Activated T-helper 17 cell treated with anti-CD3 and anti-CD28 coated beads, Interleukin-2, amount 50 U/mL, for 72 hours (primary cell): Measurements from ENCODE around the gene MAPK6. TPM values are rescaled to one million over a fixed set of nuclear protein-coding genes. Genes with fewer than 3 reads are reported as not detected.
"Not testable (repeated sequence)": the region's sequence is repeated elsewhere in the genome, so short reads cannot be mapped to it uniquely, and the experiment has no call there.

Experiments used
- ATAC-seq: fragments of 150-1000 bp; cut with Tn5 transposase; replicated peaks from 2 replicates; pipeline ENCODE4 v1.10.0; 2021; ENCODE audit warnings: mild to moderate bottlenecking, moderate library complexity
- H3K27ac Mint-ChIP-seq: one replicate; pipeline ENCODE4 v1.8.0; 2022; ENCODE audit warnings: mixed read lengths
- H3K27me3 Mint-ChIP-seq: one replicate; pipeline ENCODE4 v1.8.0; 2022; ENCODE audit warnings: mixed read lengths
- H3K36me3 Mint-ChIP-seq: one replicate; pipeline ENCODE4 v1.8.0; 2022; ENCODE audit warnings: low read depth, mild to moderate bottlenecking, mixed read lengths
- H3K4me1 Mint-ChIP-seq: one replicate; pipeline ENCODE4 v1.8.0; 2022; ENCODE audit warnings: mixed read lengths
- H3K4me3 Mint-ChIP-seq: one replicate; pipeline ENCODE4 v1.8.0; 2022; ENCODE audit warnings: mild to moderate bottlenecking, mixed read lengths
- H3K9me3 Mint-ChIP-seq: one replicate; pipeline ENCODE4 v1.8.0; 2022; ENCODE audit warnings: mixed read lengths
- total RNA-seq, 2 donors: library from RNA; stranded (reverse); gene quantifications; one replicate each; pipeline ENCODE4 v1.2.3, GENCODE V29; 2022

MAPK6 gene
- total RNA-seq, 2 donors from 2014 or later = 36.5 to 62.3 TPM

DNA sequence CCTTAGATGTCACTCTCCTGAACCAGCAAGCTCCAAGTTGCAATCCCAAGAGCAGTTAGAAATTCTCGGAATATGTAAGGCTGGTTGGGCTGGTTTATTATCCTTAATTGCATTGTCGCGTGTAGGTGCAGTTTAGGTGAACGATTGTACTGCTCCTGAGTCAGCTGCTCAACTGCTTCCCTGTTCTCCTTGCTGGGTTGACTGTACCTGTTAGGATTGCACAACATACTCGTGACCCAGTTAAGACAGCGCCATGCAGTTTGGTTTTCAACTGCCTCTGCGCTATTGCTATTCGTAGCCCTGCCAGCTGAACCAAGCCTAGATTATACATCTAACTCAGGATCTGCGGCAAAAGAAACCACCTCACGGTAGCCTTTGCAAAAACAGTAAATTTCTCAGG lies 52.6 kb downstream of the MAPK6 start:
- H3K4me1 Mint-ChIP-seq = peaks cover 15% of the 10 kb centered on the region
- peaks cover 2% of the 10 kb centered on the region for H3K36me3 Mint-ChIP-seq
- H3K27ac Mint-ChIP-seq = no peak overlapping the region
- H3K9me3 Mint-ChIP-seq = no peaks in the 10 kb centered on the region
- no peaks in the 10 kb centered on the region for H3K27me3 Mint-ChIP-seq
- no peak for ATAC-seq
- no peak overlapping the region for H3K4me3 Mint-ChIP-seq

DNA sequence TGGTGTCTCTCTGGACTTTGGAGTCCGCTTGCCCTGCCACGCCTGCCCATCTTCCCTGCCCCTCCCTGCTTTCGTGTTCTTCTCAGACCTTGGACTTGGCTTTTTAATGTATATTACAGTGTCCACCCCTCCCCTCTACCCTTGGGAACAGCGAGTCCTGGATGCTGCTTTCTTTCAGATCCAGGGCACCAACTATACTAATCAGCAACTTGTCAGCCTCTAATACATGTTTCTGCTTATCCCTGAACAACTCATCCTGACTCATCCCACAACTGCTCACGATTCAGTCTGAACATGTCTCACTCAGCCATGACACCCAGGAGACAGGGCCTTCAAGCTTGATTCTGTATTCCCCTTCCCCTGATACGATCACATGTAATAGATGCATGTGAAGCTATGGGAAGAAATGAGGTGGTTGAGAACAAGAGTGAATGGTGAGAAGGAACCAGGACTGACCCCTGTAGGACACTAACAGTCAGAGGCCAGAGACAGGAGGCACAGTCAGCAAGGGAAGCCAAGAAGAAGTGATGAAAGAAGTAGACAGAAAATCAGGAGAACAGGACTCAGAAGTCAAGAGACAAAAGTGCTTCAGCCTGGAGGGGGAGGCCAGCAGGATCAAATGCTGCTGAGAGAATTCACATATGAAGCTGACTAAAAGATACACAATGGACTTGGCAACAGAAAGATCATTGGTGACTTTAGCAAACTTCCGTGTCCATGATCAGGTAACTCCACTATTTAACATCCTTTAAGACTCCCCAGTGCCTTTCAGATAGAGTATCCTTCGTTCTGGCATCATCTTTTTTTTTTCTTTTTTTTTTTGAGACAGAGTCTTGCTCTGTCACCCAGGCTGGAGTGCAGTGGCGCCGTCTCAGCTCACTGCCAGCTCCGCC lies 58.1 kb downstream of the MAPK6 start:
- no peaks in the 10 kb centered on the region for H3K27me3 Mint-ChIP-seq
- H3K9me3 Mint-ChIP-seq = no peaks in the 10 kb centered on the region
- peak; percentile 96 for ATAC-seq
- no peaks in the 10 kb centered on the region for H3K36me3 Mint-ChIP-seq
- peak overlapping the region; percentile 60 for H3K27ac Mint-ChIP-seq
- peaks cover 12% of the 10 kb centered on the region for H3K4me1 Mint-ChIP-seq
- H3K4me3 Mint-ChIP-seq = no peak overlapping the region

DNA sequence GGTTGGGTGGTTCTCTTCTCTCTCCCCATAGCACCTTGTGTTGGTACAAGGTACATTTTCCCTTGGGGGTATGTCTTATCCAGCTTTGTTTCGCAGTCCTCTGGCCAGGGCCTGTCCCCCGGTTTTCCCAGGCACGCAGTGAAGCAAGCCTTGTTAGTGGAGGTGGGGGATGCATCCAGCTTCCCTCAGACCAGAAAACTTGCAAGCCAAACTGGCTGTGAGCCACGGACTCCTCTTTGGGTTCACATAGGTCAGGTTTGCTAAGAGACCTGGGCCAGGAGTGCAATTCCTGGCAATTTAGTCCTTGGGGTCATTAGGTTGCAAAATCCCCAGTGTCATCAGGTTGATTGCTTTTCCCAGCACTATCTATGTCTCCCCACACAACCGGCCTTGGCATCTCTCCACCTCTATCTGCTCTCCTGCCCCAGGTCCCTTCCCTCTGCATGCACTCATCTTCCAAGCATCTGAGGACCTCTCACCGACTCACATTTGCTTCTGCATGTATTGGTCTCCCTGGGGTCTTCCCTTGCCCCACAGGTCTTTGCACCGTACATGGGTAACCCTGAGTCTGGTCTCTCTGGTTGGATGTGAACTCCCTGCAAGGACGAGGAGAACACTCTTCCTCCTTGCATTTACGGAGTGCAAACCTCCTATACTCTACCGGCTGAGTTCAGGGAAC lies 59.3 kb downstream of the MAPK6 start:
- H3K9me3 Mint-ChIP-seq = no peaks in the 10 kb centered on the region
- H3K4me3 Mint-ChIP-seq = no peak overlapping the region
- H3K36me3 Mint-ChIP-seq = no peaks in the 10 kb centered on the region
- H3K27me3 Mint-ChIP-seq = no peaks in the 10 kb centered on the region
- ATAC-seq = no peak
- no peak overlapping the region for H3K27ac Mint-ChIP-seq
- peaks cover 15% of the 10 kb centered on the region for H3K4me1 Mint-ChIP-seq

DNA sequence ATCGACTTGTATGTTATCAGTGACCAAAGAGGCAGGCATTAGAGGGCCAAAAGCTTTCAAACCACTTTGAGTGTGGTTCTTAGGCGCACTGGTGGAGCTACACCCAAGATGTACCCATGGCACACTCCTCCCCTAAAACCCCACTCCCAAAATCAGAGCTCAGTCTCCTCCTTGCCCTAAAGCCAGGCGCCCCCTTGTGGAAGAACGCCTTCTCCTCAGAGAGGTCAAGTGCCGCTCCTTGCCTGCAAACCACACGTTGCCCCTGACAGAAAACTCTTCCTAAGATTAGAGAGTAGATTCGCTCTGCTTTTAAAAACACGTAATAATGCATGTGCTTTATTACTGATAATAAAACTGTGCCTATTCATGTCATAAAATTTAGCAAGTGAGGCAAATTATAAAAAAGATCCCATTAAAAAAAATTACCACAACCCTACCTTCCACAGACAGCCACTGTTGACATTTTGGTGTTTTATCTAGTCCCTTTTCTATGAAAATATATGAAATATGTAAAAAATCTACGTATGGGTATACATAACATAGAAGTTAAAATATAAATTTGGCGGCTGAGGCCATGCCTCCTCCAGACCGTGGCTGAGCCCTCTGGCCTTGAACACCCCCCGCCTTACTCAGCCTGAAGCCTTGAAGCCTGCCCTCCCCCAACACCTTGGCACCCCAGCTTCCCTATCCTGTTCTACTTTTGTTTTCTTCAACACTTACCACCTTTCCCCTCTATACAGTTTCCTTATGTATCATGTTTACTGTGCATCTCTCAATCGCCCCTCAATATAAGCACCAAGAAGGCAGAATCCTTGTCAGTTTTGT lies 60.1 kb downstream of the MAPK6 start:
- Mint-ChIP-seq H3K9me3 (no peaks in the 10 kb centered on the region), H3K27ac (no peak overlapping the region), H3K36me3 (no peaks in the 10 kb centered on the region), H3K27me3 (no peaks in the 10 kb centered on the region), H3K4me1 (peaks cover 15% of the 10 kb centered on the region), H3K4me3 (no peak overlapping the region)
- ATAC-seq = peak; percentile 80

DNA sequence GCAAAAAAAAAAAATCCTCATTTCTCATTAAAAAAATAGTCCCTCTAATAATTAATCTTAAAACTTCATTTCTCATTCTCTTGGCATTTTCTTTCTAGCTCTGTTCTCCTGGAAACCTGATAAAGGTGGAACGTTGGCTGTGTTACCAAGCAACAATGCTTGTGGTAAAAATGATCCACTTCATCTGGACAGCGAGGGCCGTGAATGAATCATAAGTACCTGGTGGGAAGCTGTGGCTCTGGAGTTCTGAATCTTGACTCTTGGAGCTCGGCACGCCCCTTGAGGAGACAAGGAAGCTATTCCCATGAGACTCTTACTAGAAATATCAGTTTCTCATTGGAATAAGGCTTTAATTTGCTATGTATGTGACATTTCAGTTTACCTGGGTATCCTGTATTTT lies 61.0 kb downstream of the MAPK6 start:
- Mint-ChIP-seq H3K36me3 (no peaks in the 10 kb centered on the region), H3K4me3 (no peak overlapping the region), H3K4me1 (peaks cover 15% of the 10 kb centered on the region), H3K27ac (no peak overlapping the region), H3K27me3 (no peaks in the 10 kb centered on the region), H3K9me3 (no peaks in the 10 kb centered on the region)
- no peak for ATAC-seq

DNA sequence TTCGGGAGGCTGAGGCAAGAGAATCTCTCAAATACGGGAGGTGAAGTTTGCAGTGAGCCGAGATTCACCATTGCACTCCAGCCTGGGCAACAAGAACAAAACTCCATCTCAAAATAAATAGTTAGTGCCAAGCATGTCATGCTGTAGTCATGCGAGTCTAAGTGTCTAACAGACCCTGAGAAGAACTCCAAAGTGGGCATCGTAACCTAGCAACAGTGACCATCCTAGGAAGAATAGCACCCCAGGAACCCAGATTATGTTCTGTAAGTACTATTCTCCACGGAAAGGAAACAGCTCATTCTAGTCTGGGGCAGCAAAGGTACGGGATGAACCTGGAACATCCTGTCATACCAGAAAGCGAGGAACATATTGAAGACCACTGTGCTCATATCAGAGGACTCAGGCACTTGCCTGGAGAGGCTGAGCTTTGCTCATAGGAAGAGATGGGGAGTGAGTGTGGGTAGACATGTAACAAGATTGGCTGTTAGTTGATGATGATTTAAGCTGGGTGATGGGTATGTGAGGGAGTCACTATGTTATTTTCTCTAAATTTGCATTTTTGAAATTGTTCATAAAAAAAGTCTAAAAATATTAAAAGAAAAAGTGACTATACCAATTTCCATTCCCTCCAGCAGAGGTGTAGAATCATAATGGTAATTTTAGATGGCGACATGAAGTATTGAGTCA lies 61.8 kb downstream of the MAPK6 start:
- H3K36me3 Mint-ChIP-seq = no peaks in the 10 kb centered on the region

DNA sequence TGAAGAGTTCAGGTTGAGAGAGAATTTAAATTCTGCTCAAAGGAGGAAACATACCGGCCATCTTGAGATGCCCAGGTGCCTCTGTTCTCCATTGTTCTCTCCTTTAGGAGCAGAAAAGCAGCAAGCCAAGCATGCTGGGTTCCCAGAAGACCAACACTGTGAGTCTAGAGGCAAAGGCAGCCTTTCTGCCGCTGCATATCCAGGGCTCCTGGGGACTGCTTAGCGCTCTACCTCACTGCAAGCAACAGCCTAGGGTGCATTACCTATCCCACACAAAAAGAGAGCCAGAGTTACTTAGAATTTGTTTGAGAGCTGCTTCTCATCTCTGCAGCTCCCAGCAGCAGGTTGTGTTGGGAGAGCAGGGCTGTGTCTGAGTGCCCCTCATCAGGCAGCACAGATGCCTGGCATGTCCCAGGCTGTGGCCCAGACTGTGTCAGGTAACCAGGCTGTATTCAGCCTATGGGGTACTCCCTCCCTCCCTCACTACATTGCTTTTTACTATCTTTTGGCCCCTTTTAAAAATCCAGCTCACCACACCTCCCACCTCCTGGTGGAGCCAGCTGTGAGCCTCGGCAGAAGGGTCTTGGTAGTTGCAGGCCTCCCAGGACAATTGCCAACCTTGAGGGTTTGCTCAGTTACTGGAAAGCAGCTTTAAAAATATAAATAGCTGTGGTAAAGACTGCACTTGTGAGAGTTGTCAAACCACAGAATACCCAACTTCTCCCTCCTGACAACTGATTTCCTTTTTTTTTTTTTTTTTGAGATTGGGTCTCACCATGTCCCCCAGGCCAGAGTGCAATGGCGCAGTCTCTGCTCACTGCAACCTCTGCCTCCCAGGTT lies 63.4 kb downstream of the MAPK6 start:
- Mint-ChIP-seq H3K4me3 (no peak overlapping the region), H3K27ac (no peak overlapping the region), H3K27me3 (no peaks in the 10 kb centered on the region), H3K36me3 (no peaks in the 10 kb centered on the region), H3K4me1 (peaks cover 8% of the 10 kb centered on the region), H3K9me3 (no peaks in the 10 kb centered on the region)
- ATAC-seq = no peak

More for the DNA sequence above, 61.8 kb downstream of the MAPK6 start:
- no peak for ATAC-seq
- Mint-ChIP-seq H3K9me3 (no peaks in the 10 kb centered on the region), H3K4me1 (peaks cover 15% of the 10 kb centered on the region), H3K27me3 (no peaks in the 10 kb centered on the region), H3K27ac (no peak overlapping the region), H3K4me3 (no peak overlapping the region)

DNA sequence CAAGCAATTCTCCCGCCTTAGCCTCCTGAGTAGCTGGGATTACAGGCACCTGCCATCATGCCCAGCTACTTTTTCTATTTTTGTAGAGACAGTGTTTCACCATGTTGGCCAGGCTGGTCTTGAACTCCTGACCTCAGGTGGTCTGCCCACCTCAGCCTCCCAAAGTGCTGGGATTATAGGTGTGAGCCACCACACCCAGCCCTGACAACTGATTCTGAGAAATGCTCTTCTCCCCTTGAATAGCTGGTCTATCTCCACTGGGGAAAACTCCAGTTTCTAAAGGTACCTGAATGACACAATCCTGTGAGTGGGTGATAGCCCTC lies 64.0 kb downstream of the MAPK6 start:
- H3K9me3 Mint-ChIP-seq, H3K4me1 Mint-ChIP-seq, H3K27me3 Mint-ChIP-seq, H3K36me3 Mint-ChIP-seq, ATAC-seq, H3K4me3 Mint-ChIP-seq, H3K27ac Mint-ChIP-seq: not testable (repeated sequence)

DNA sequence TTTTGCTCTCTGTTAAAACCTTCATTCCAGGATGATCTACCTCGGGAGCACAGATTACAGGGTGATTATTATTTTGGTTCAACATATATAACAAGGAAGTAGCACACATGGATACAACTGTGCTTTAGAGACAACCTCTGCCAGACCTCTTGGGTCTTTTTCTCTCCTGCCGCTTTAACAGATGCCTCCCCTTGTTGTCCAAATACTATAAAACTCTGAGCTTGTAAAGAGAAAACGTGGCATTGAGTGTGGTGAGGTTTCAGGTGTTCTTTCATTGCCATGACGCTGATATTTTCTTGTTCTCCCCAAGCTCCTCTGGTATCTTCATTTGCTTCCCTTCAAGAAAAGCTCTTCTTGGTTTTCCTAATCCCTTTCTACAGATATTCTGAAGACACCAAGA lies 64.6 kb downstream of the MAPK6 start:
- H3K36me3 Mint-ChIP-seq = no peaks in the 10 kb centered on the region
- peaks cover 8% of the 10 kb centered on the region for H3K4me1 Mint-ChIP-seq
- H3K9me3 Mint-ChIP-seq = no peaks in the 10 kb centered on the region
- H3K27me3 Mint-ChIP-seq = no peaks in the 10 kb centered on the region
- no peak overlapping the region for H3K4me3 Mint-ChIP-seq
- ATAC-seq = no peak
- no peak overlapping the region for H3K27ac Mint-ChIP-seq

DNA sequence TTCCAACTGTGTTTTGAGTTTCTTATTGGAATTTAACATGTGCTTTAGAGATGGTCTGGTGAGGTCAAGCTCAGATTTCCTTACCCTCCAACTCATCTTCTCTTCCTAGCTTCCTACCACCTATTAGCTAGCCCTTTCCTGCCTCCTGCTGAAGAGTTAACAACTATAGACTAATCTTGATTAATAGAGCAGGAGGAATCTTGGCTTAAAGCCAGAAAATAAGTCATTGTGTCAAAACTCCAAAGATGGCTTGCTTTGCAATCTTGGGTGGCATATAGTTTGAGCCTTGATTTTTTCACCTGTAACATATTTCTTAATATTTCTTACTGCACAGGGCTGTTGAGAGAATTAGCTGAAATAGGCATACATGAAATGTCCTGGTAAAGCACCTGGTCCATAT lies 66.3 kb downstream of the MAPK6 start:
- Mint-ChIP-seq H3K4me1 (peaks cover 3% of the 10 kb centered on the region), H3K27ac (no peak overlapping the region), H3K27me3 (peaks cover 2% of the 10 kb centered on the region), H3K36me3 (no peaks in the 10 kb centered on the region), H3K4me3 (no peak overlapping the region), H3K9me3 (peaks cover 8% of the 10 kb centered on the region)
- no peak for ATAC-seq

DNA sequence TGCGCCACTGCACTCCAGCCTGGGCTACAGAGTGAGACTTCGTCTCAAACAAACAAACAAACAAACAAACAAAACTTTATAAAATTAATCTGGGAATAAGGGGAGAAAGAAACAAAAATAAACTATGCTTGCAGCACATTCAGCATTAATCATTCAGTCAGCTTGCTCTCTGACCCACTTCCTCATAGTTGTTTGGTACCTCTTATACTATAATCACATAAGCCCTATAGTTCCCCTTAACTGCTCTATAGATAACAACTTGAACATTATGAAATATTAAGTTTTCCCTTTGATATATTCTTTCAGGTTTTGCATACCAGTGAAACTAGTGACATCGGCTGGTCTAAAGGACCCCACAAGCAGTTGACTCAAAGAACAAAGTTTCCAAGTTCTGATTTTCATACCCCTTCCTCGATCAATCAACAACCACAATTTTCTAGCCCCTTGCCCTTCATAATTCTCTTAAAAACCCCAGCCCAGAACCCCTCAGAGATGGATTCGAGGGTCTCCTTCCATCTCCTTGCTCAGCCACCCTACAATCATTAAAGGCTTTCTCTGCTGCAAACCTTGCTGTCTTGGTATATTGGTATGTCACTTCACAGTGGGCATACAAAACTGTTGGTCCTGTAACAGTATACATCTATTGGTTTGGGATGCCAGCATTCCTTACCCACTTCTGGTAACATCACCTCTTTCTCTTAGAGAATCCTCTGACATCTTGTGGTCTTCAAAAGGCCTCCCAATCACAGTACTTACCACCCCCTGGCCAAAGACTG lies 67.2 kb downstream of the MAPK6 start:
- Mint-ChIP-seq H3K9me3 (peaks cover 9% of the 10 kb centered on the region), H3K27ac (no peak overlapping the region), H3K27me3 (peaks cover 3% of the 10 kb centered on the region), H3K4me3 (no peak overlapping the region), H3K4me1 (peaks cover 3% of the 10 kb centered on the region), H3K36me3 (no peaks in the 10 kb centered on the region)
- no peak for ATAC-seq

DNA sequence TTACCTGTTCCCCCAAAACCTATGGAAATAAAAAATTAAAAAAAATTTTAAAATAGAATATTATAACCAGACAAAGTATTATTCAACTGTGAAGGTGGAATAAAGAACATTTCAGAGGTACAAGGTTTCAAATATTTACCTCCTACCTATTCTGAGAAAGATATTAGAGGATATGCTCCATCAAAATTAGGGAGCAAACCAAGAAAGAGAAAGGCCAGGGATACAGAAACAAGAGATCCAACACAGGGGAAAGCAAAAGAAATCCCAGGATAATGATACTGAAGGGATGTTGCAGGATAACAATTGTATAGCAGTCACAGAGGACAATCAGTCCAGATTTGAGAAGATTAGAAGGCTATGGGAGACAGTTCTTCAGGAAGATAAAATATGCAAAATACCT lies 71.2 kb downstream of the MAPK6 start:
- no peaks in the 10 kb centered on the region for H3K36me3 Mint-ChIP-seq
- H3K27me3 Mint-ChIP-seq = peaks cover 10% of the 10 kb centered on the region
- no peak overlapping the region for H3K27ac Mint-ChIP-seq

DNA sequence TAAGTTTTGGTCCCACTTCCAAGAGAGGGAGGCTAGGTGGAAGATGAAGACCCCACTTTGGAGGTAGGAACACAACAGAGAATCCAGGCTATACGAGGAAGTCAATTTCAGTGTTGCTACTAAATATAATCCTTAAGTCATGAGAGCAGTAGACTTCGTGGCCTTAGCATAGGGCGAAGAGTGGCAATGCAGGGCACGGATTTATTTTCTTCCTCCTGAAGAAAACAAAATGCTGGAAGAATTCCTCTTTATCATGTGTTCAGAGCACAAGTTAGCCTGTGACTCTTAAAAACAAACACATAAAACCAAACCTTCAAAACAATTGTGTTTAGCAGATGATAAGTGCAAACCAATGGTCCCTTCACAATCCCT lies 74.1 kb downstream of the MAPK6 start:
- Mint-ChIP-seq H3K27me3 (peaks cover 12% of the 10 kb centered on the region), H3K4me3 (no peak overlapping the region), H3K4me1 (no peaks in the 10 kb centered on the region), H3K27ac (no peak overlapping the region), H3K36me3 (no peaks in the 10 kb centered on the region), H3K9me3 (peaks cover 9% of the 10 kb centered on the region)
- ATAC-seq = no peak

More for the DNA sequence above, 71.2 kb downstream of the MAPK6 start:
- Mint-ChIP-seq H3K4me3 (no peak overlapping the region), H3K9me3 (peaks cover 9% of the 10 kb centered on the region), H3K4me1 (no peaks in the 10 kb centered on the region)
- no peak for ATAC-seq
